Midbrain (tissue), 1 donor: Measurements from ENCODE around the gene TBC1D10B.
"Not testable (repeated sequence)": the region's sequence is repeated elsewhere in the genome, so short reads cannot be mapped to it uniquely, and the experiment has no call there.

ENCODE experiments used
- DNase-seq: peaks from one replicate; lab custom pipeline; 2025; lab: John Stamatoyannopoulos, UW

Gene TBC1D10B

GRCh38 chr16:30324220-30324619, 46.1 kb downstream of the TBC1D10B start:
- DNase-seq, result not testable (repeated sequence)

GRCh38 chr16:30318647-30319046, 51.6 kb downstream of the TBC1D10B start:
- not testable (repeated sequence) for DNase-seq

- DNase-seq, result not testable (repeated sequence)
Observed at GRCh38 chr16:30310937-30311336, 59.4 kb downstream of the TBC1D10B start.

GRCh38 chr16:30309255-30309654, 61.0 kb downstream of the TBC1D10B start:
- not testable (repeated sequence) for DNase-seq
